ENCODE measurements around the gene ORAI3.

GRCh38 chr16:30985401-30986128 lies 36.7 kb downstream of the ORAI3 start:
- no peak for TF ChIP-seq CTCF (IDR thresholded peaks at IDR 0.05 in 4 of 5, conservative IDR thresholded peaks at IDR 0.05 in 1 of 5)
- TF ChIP-seq POLR2A (IDR thresholded peaks at IDR 0.05), result no peak

Data from gastrocnemius medialis (tissue), 4 donors.